Endothelial cell of umbilical vein (primary cell): Measurements from ENCODE around the gene GTF2IRD1. TPM values are rescaled to one million over a fixed set of nuclear protein-coding genes. Genes with fewer than 3 reads are reported as not detected.

Source experiments
- BruUV-seq: library from RNA; stranded (reverse); fragments of 400-500 nt; replicated peaks from 2 replicates; lab custom pipeline; 2021; lab: Mats Ljungman, UMichigan
- CTCF ChIA-PET: fragments of 300-600, 350-600 bp; sonication (Branson Sonifier 250); formaldehyde crosslinking; loops from one replicate; lab custom pipeline; 2021; ENCODE audit warnings: antibody characterized with exemption, inconsistent platforms; lab: Charles Lee
- POLR2A ChIA-PET: fragments of 300-600, 350-600 bp; sonication (Branson Sonifier 250); formaldehyde crosslinking; loops from one replicate; lab custom pipeline; 2021; ENCODE audit warnings: antibody characterized with exemption, inconsistent platforms; lab: Charles Lee
- DNase-seq: peaks from one replicate; pipeline ENCODE4 v3.0.0-alpha.2; 2011; ENCODE audit warnings: low read depth, low spot score
- FAIRE-seq: peaks from 2 replicates; lab custom pipeline; 2011; peaks lifted over from hg19 to GRCh38; lab: Jason Lieb, UNC
- H2AFZ ChIP-seq: 2 replicates; pipeline ENCODE4 v1.6.0; 2012; ENCODE audit warnings: low read depth, low read length, control low read depth, inconsistent platforms
- H3K27ac ChIP-seq: 2 replicates; pipeline ENCODE4 v1.5.1; 2011; ENCODE audit warnings: low read depth, mild to moderate bottlenecking, control low read depth, low read length, moderate library complexity; ENCODE audit not compliant: insufficient read depth
- H3K27me3 ChIP-seq, 2 experiments: 2 replicates each; pipeline versions ENCODE4 v1.6.0 to v1.6.1; 2011; ENCODE audit warnings: low read length in 2 of 2, mixed read lengths in 1 of 2; ENCODE audit not compliant: control insufficient read depth in 2 of 2, insufficient read depth in 2 of 2
- H3K36me3 ChIP-seq, 2 experiments: 2 replicates in 1 of 2; 3 replicates in 1 of 2; pipeline ENCODE4 v1.5.1; 2011; ENCODE audit warnings: low read length in 2 of 2, mild to moderate bottlenecking in 1 of 2, moderate library complexity in 1 of 2; ENCODE audit not compliant: control insufficient read depth in 2 of 2, insufficient read depth in 2 of 2; ENCODE audit errors: extremely low read depth in 1 of 2
- H3K4me1 ChIP-seq: 3 replicates; pipeline ENCODE4 v1.5.1; 2011; ENCODE audit warnings: mild to moderate bottlenecking, low read length; ENCODE audit not compliant: control insufficient read depth, insufficient read depth; ENCODE audit errors: extremely low read depth
- H3K4me2 ChIP-seq: 2 replicates; pipeline ENCODE4 v1.6.1; 2011; ENCODE audit warnings: low read length, control low read depth, mixed read lengths; ENCODE audit not compliant: insufficient read depth
- H3K4me3 ChIP-seq, 3 experiments: fragments of 200-600 bp in 1 of 3; sonication (generic), shearing (Covaris generic) in 1 of 3; replicated peaks in 1 of 3; 2 replicates each; pipeline ENCODE4 v1.5.1; 2011 to 2016; ENCODE audit warnings: control low read depth in 3 of 3, low read length in 3 of 3, mild to moderate bottlenecking in 2 of 3, inconsistent platforms in 1 of 3, low read depth in 1 of 3, moderate library complexity in 1 of 3; ENCODE audit not compliant: insufficient read depth in 1 of 3
- H3K79me2 ChIP-seq: 2 replicates; pipeline ENCODE4 v1.6.0; 2012; ENCODE audit warnings: low read length, inconsistent platforms; ENCODE audit not compliant: control insufficient read depth, insufficient read depth
- H3K9ac ChIP-seq: replicated peaks from 2 replicates; pipeline ENCODE3; 2011; ENCODE audit warnings: low read length, control low read depth; ENCODE audit not compliant: insufficient read depth; ENCODE audit errors: extremely low read depth
- H3K9me1 ChIP-seq: replicated peaks from 3 replicates; pipeline ENCODE4 v1.6.0; 2011; ENCODE audit warnings: mild to moderate bottlenecking, low read length; ENCODE audit not compliant: control insufficient read depth, insufficient read depth; ENCODE audit errors: extremely low read depth
- H3K9me3 ChIP-seq: replicated peaks from 2 replicates; pipeline ENCODE4 v1.5.1; 2012; ENCODE audit warnings: low read length, inconsistent platforms; ENCODE audit not compliant: control insufficient read depth, insufficient read depth
- H4K20me1 ChIP-seq: replicated peaks from 2 replicates; pipeline ENCODE3; 2011; ENCODE audit warnings: mild to moderate bottlenecking, low read length; ENCODE audit not compliant: control insufficient read depth, insufficient read depth; ENCODE audit errors: extremely low read depth
- FOS ChIP-seq: IDR thresholded peaks from 2 replicates; pipeline ENCODE4 v1.6.1; 2011; ENCODE audit warnings: mild to moderate bottlenecking, low read length, moderate library complexity, borderline replicate concordance; ENCODE audit not compliant: insufficient read depth
- GATA2 ChIP-seq: IDR thresholded peaks from 2 replicates; pipeline ENCODE4 v1.7.0; 2011; ENCODE audit warnings: low read depth, mild to moderate bottlenecking, moderate library complexity, mixed read lengths, low read length; ENCODE audit not compliant: insufficient read length, insufficient read depth
- MYC ChIP-seq: IDR thresholded peaks from one replicate; pipeline ENCODE4 v1.6.1; 2011; ENCODE audit warnings: mild to moderate bottlenecking, low read depth, low read length
- POLR2AphosphoS5 ChIP-seq: IDR thresholded peaks from 2 replicates; pipeline ENCODE4 v1.6.1; 2012; ENCODE audit warnings: low read depth, mild to moderate bottlenecking, control low read depth, low read length, moderate library complexity; ENCODE audit not compliant: insufficient read depth
- dilution Hi-C: fragments of 300-500 bp; cut with MboI; formaldehyde crosslinking; loops from one replicate; pipeline ENCODE4 v1.15.0; 2019; ENCODE audit warnings: low sequenced_read_pairs; ENCODE audit not compliant: extremely low pct_ligation_motif_present
- intact Hi-C: fragments of 100-400 bp; cut with micrococcal nuclease; formaldehyde crosslinking; loops from one replicate; pipeline ENCODE4 v1.10.0; 2022
- polyA plus RNA-seq, 4 experiments: library from polyadenylated mRNA; depleted of rRNA in 3 of 4; stranded (reverse) in 3 of 4; unstranded in 1 of 4; fragments of >200 nt; gene quantifications; 2 replicates each; pipeline versions ENCODE4 v1.2.1 to v1.2.3, GENCODE V29; 2011 to 2012; ENCODE audit warnings: missing spikeins in 1 of 4
- total RNA-seq: library from RNA; stranded (reverse); gene quantifications from 2 replicates; pipeline ENCODE4 v1.2.3, GENCODE V29; 2021
- TF ChIP-seq, protein P1 (sequence below): IDR thresholded peaks from 2 replicates; pipeline ENCODE4 v1.6.1; 2011; ENCODE audit not compliant: insufficient read depth, insufficient read length
- TF ChIP-seq, protein P2 (sequence below), 2 donors: IDR thresholded peaks; 1 replicate in 1 of 2; 2 replicates in 1 of 2; pipeline ENCODE4 v1.5.1; 2011; ENCODE audit warnings: low read length in 2 of 2, mild to moderate bottlenecking in 2 of 2, moderate library complexity in 2 of 2, control low read depth in 1 of 2, inconsistent platforms in 1 of 2, low read depth in 1 of 2; ENCODE audit not compliant: insufficient read depth in 1 of 2; ENCODE audit errors: extremely low read depth in 1 of 2

Gene GTF2IRD1
- total and polyA plus RNA-seq, 2 donors (not counting 3 experiments of a cell fraction or from before 2014, with no cell fraction given) = 14.2 to 24.2 TPM

DNA sequence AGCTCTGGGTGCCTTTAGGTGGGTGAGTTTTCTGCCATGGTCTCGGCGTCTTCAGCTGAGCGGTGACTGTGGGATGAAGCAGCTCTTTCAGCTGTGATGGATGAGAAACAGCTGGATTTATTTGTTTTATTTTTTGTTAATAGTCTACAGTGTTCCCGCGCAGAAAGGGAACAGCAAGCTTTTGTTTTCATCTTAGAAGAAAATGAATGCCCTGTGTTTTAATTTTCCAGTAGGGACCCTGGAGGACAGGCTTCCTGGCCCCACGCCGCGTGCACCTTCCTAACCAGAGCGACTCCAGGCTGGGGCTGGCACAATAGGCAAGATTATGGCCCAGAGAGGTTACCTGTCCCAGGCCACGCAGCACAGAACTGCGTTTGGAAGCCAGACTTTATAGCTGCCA, 57.6 kb downstream of the GTF2IRD1 start:
- H3K79me2 ChIP-seq = no peaks in the 10 kb centered on the region
- H3K4me2 ChIP-seq = no peak overlapping the region
- intact Hi-C loops = no loop called here
- H3K27ac ChIP-seq = no peak overlapping the region
- H2AFZ ChIP-seq = no peak overlapping the region
- H3K4me3 ChIP-seq = no peak overlapping the region
- DNase-seq = no peak
- FAIRE-seq = no peak
- no peaks in the 10 kb centered on the region for H3K9me3 ChIP-seq
- no peaks in the 10 kb centered on the region for H3K4me1 ChIP-seq
- ChIA-PET POLR2A (no interaction called here), CTCF (interaction anchor here (0.6 kb wide), 1 partner anchor 61 kb away, joined by 3 read pairs; no protein-coding TSS in a partner anchor)
- no TSS peak for BruUV-seq
- TF ChIP-seq, protein P1, sequence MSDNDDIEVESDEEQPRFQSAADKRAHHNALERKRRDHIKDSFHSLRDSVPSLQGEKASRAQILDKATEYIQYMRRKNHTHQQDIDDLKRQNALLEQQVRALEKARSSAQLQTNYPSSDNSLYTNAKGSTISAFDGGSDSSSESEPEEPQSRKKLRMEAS = no peak
- no peak for TF ChIP-seq GATA2
- TF ChIP-seq POLR2AphosphoS5 = no peak
- TF ChIP-seq, protein P2, sequence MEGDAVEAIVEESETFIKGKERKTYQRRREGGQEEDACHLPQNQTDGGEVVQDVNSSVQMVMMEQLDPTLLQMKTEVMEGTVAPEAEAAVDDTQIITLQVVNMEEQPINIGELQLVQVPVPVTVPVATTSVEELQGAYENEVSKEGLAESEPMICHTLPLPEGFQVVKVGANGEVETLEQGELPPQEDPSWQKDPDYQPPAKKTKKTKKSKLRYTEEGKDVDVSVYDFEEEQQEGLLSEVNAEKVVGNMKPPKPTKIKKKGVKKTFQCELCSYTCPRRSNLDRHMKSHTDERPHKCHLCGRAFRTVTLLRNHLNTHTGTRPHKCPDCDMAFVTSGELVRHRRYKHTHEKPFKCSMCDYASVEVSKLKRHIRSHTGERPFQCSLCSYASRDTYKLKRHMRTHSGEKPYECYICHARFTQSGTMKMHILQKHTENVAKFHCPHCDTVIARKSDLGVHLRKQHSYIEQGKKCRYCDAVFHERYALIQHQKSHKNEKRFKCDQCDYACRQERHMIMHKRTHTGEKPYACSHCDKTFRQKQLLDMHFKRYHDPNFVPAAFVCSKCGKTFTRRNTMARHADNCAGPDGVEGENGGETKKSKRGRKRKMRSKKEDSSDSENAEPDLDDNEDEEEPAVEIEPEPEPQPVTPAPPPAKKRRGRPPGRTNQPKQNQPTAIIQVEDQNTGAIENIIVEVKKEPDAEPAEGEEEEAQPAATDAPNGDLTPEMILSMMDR (IDR thresholded peaks at IDR 0.05; ENCODE audit: extremely low read depth in 1 of 2, insufficient read depth in 1 of 2, low read depth in 1 of 2, low read length in 2 of 2) = no peak
- TF ChIP-seq MYC = no peak
- no peak for TF ChIP-seq FOS
- no peaks in the 10 kb centered on the region for H3K27me3 ChIP-seq
- H3K9ac ChIP-seq = no peak overlapping the region
- H4K20me1 ChIP-seq = no peaks in the 10 kb centered on the region
- peaks cover 0 to 9% of the 10 kb centered on the region in 2 experiments for H3K36me3 ChIP-seq
- dilution Hi-C loops = no loop called here
- no peaks in the 10 kb centered on the region for H3K9me1 ChIP-seq
